Tibial nerve (tissue), 4 donors: ENCODE results near the gene ITPKC. TPM values are rescaled to one million over a fixed set of nuclear protein-coding genes. Genes with fewer than 3 reads are reported as not detected.
A peak's percentile ranks its signal among the peaks of the same experiment; 100 is the strongest.

Source experiments
- DNase-seq, 2 donors: peaks; one replicate each; pipeline ENCODE4 v3.0.0-alpha.2; 2019; ENCODE audit warnings: low spot score in 2 of 2
- H3K27ac ChIP-seq, 4 donors: fragments of 200-600 bp; sonication (generic) in 3 of 4; one replicate each; pipeline ENCODE4 v1.5.1; 2017 to 2019; ENCODE audit warnings: mild to moderate bottlenecking in 1 of 4
- H3K27me3 ChIP-seq, 2 donors: fragments of 200-600 bp; sonication (generic) in 1 of 2; one replicate each; pipeline versions ENCODE4 v1.5.1 to v1.6.0; 2017 to 2019
- H3K36me3 ChIP-seq, 3 donors: fragments of 200-600 bp; sonication (generic); one replicate each; pipeline ENCODE4 v1.5.1; 2018 to 2019
- H3K4me1 ChIP-seq, 4 donors: fragments of 200-600 bp; sonication (generic) in 3 of 4; one replicate each; pipeline ENCODE4 v1.5.1; 2017 to 2019
- H3K4me3 ChIP-seq, 4 donors: fragments of 200-600 bp; sonication (generic) in 3 of 4; one replicate each; pipeline ENCODE4 v1.5.1; 2017 to 2019; ENCODE audit warnings: mild to moderate bottlenecking in 1 of 4, moderate library complexity in 1 of 4
- H3K9me3 ChIP-seq, 4 donors: fragments of 200-600 bp; sonication (generic) in 3 of 4; one replicate each; pipeline ENCODE4 v1.5.1; 2017 to 2019
- CTCF ChIP-seq, 5 experiments: fragments of 200-600 bp in 3 of 5; fragments of 450-650 bp in 2 of 5; sonication (generic) in 3 of 5; IDR thresholded peaks; one replicate each; pipeline ENCODE4 v1.5.1; 2016 to 2019; ENCODE audit warnings: antibody characterized with exemption in 5 of 5, mild to moderate bottlenecking in 3 of 5, moderate library complexity in 2 of 5
- EP300 ChIP-seq, 2 donors: sonication (generic); formaldehyde crosslinking; IDR thresholded peaks; one replicate each; pipeline ENCODE4 v1.6.1; 2017; ENCODE audit warnings: antibody characterized with exemption in 2 of 2, mild to moderate bottlenecking in 1 of 2
- POLR2A ChIP-seq, 2 donors: fragments of 450-650 bp; IDR thresholded peaks; one replicate each; pipeline ENCODE4 v1.6.1; 2017; ENCODE audit warnings: antibody characterized with exemption in 2 of 2, mild to moderate bottlenecking in 2 of 2, moderate library complexity in 2 of 2
- WGBS, 2 donors: methylation state at CpG; one replicate each; pipeline ENCODE4 v1.1.5; 2018; 5-methylcytosine and 5-hydroxymethylcytosine counted together
- total RNA-seq, 4 donors: library from RNA; depleted of rRNA; stranded (reverse); fragments of >200 nt; gene quantifications; one replicate each; pipeline ENCODE4 v1.1.0, GENCODE V29; 2016

ITPKC gene
- total RNA-seq, 4 donors from 2014 or later = 72.0 to 114 (median 90.9) TPM

GRCh38 chr19:40713939-40714338 lies 3.0 kb upstream of the ITPKC start:
- Histone ChIP-seq H3K36me3 (peaks cover 0 to 40% (median 4%) of the 10 kb centered on the region in 3 donors), H3K27me3 (no peaks in the 10 kb centered on the region), H3K4me3 (peak overlapping the region; percentile 30 to 75 (median 68)), H3K4me1 (peaks cover 0 to 48% (median 17%) of the 10 kb centered on the region in 4 donors), H3K27ac (peak overlapping the region; percentile 92 to 99 (median 94)), H3K9me3 (no peaks in the 10 kb centered on the region)
- TF ChIP-seq EP300 (IDR thresholded peaks at IDR 0.05) (no peak), POLR2A (IDR thresholded peaks at IDR 0.05) (no peak), CTCF (IDR thresholded peaks at IDR 0.05) (no peak)
- WGBS, 2 donors = 75 to 80% methylated on average over 11 of the region's 11 CpGs
- no peak for DNase-seq

- peaks cover 0 to 33% (median 4%) of the 10 kb centered on the region in 3 donors for H3K36me3 ChIP-seq
- no peak for TF ChIP-seq CTCF (IDR thresholded peaks at IDR 0.05)
- no peak for TF ChIP-seq EP300 (IDR thresholded peaks at IDR 0.05)
- no peak for TF ChIP-seq POLR2A (IDR thresholded peaks at IDR 0.05)
- no peaks in the 10 kb centered on the region for H3K9me3 ChIP-seq
- peak overlapping the region; percentile 30 to 75 (median 68) for H3K4me3 ChIP-seq
- H3K27ac ChIP-seq = peak overlapping the region; percentile 92 to 99 (median 94)
- no peaks in the 10 kb centered on the region for H3K27me3 ChIP-seq
- DNase-seq = peak; percentile 91 to 95
- 3% methylated on average over 31 of the region's 31 CpGs for WGBS, 2 donors
- peaks cover 0 to 51% (median 17%) of the 10 kb centered on the region in 4 donors for H3K4me1 ChIP-seq
Measured at GRCh38 chr19:40714441-40715299, 2.2 kb upstream of the ITPKC start.

DNA sequence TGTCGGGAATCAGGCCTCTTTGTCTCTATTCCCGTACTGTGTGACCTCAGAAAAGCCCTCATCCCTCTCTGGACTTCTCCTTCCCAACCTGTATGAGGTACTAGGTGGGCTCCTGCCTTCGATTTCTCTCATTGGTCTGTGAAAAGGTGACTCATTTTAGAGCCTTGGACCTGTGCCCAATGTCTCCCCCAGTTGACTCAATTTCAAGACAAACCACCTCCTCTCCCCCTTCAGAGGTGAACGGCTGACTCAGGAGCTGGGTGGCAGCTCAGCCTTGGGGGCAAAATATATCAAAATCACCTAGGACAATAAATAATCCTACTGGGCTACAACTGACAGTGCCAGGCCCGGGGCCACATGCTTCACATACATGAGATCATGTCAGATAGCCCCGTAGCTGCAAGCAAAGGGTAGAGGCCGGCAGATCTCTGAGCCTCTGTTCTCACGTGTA lies 856 bp upstream of the ITPKC start:
- peak in 1 of 2 donors; percentile 61 for DNase-seq
- TF ChIP-seq CTCF (IDR thresholded peaks at IDR 0.05) (no peak), POLR2A (IDR thresholded peaks at IDR 0.05) (no peak), EP300 (IDR thresholded peaks at IDR 0.05) (no peak)
- H3K4me3 ChIP-seq = peak overlapping the region; percentile 63 to 81 (median 74)
- 2 to 4% methylated on average over 8 of the region's 8 CpGs for WGBS, 2 donors
- H3K9me3 ChIP-seq = no peaks in the 10 kb centered on the region
- peak overlapping the region; percentile 92 to 99 (median 94) for H3K27ac ChIP-seq
- peaks cover 0 to 63% (median 22%) of the 10 kb centered on the region in 4 donors for H3K4me1 ChIP-seq
- H3K36me3 ChIP-seq = peaks cover 0 to 19% (median 0%) of the 10 kb centered on the region in 3 donors
- no peaks in the 10 kb centered on the region for H3K27me3 ChIP-seq

GRCh38 chr19:40717325-40717879 lies 490 bp downstream of the ITPKC start:
- no peaks in the 10 kb centered on the region for H3K9me3 ChIP-seq
- H3K4me1 ChIP-seq = peaks cover 0 to 68% (median 35%) of the 10 kb centered on the region in 4 donors
- H3K27ac ChIP-seq = peak overlapping the region; percentile 92 to 99 (median 94)
- H3K36me3 ChIP-seq = peaks cover 0 to 5% (median 0%) of the 10 kb centered on the region in 3 donors
- no peaks in the 10 kb centered on the region for H3K27me3 ChIP-seq
- WGBS, 2 donors = 1 to 6% methylated on average over 7 to 14 of the region's 20 CpGs
- peak in 1 of 2 donors; percentile 22 for DNase-seq
- H3K4me3 ChIP-seq = peak overlapping the region; percentile 63 to 81 (median 74)
- no peak for TF ChIP-seq POLR2A (IDR thresholded peaks at IDR 0.05)
- no peak for TF ChIP-seq CTCF (IDR thresholded peaks at IDR 0.05)
- no peak for TF ChIP-seq EP300 (IDR thresholded peaks at IDR 0.05)
